Ovary (tissue), 3 donors: ENCODE measurements around the gene CDX1.

Source experiments
- CTCF ChIP-seq, 3 donors: fragments of 450-650 bp in 2 of 3; fragments of 200-600 bp in 1 of 3; IDR thresholded peaks; one replicate each; pipeline versions ENCODE4 v1.5.1 to v1.8.0; 2016 to 2022; ENCODE audit warnings: antibody characterized with exemption in 3 of 3, mild to moderate bottlenecking in 1 of 3
- POLR2A ChIP-seq: fragments of 450-650 bp; IDR thresholded peaks from one replicate; pipeline ENCODE4 v1.6.1; 2017; ENCODE audit warnings: antibody characterized with exemption, mild to moderate bottlenecking, moderate library complexity
- donor health status: DM: no; HTN: no; CAD: no.

- peak; percentile 84 to 96 (median 96) for TF ChIP-seq CTCF (IDR thresholded peaks at IDR 0.05)
- no peak for TF ChIP-seq POLR2A
Observed at GRCh38 chr5:150129813-150130492, 36.6 kb upstream of the CDX1 start.
